Uterus (tissue), 2 donors: ENCODE results near the gene PTPRG.

Experiments
- POLR2A ChIP-seq, 2 donors: fragments of 450-650 bp; IDR thresholded peaks; one replicate each; pipeline ENCODE4 v1.6.1; 2016; ENCODE audit warnings: antibody characterized with exemption in 2 of 2, mild to moderate bottlenecking in 1 of 2, moderate library complexity in 1 of 2
- TF ChIP-seq, protein P1 (sequence below), 4 experiments: fragments of 200-600 bp in 2 of 4; fragments of 450-650 bp in 2 of 4; sonication (generic) in 2 of 4; IDR thresholded peaks; one replicate each; pipeline ENCODE4 v1.5.1; 2016 to 2019; ENCODE audit warnings: antibody characterized with exemption in 4 of 4, mild to moderate bottlenecking in 2 of 4, moderate library complexity in 1 of 4

DNA sequence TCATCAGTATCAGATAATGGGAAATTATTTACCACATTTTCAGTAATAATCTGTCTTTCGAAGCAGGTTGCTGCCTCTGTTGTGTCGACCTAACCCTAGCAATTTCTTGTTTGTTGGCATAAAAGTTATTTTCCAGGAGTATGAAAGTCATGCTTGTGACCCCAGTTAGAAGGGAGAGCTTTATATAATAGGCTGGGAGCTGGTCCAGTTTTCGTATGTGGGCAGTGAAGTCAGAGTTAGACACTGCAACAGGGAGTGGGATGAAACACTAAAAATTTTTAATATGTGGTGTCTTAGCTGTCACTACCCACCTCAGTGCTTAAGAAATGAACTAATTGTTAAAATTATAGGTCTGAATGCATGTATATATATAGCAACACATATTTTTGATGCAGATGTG, 463.5 kb downstream of the PTPRG start:
- TF ChIP-seq, protein P1, sequence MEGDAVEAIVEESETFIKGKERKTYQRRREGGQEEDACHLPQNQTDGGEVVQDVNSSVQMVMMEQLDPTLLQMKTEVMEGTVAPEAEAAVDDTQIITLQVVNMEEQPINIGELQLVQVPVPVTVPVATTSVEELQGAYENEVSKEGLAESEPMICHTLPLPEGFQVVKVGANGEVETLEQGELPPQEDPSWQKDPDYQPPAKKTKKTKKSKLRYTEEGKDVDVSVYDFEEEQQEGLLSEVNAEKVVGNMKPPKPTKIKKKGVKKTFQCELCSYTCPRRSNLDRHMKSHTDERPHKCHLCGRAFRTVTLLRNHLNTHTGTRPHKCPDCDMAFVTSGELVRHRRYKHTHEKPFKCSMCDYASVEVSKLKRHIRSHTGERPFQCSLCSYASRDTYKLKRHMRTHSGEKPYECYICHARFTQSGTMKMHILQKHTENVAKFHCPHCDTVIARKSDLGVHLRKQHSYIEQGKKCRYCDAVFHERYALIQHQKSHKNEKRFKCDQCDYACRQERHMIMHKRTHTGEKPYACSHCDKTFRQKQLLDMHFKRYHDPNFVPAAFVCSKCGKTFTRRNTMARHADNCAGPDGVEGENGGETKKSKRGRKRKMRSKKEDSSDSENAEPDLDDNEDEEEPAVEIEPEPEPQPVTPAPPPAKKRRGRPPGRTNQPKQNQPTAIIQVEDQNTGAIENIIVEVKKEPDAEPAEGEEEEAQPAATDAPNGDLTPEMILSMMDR (IDR thresholded peaks at IDR 0.05) = no peak
- TF ChIP-seq POLR2A (IDR thresholded peaks at IDR 0.05) = no peak
